WTC11 (cell line): ENCODE results near the gene ARMC9.

ENCODE experiments used
- CREB1 ChIP-seq: sonication (generic); formaldehyde crosslinking; IDR thresholded peaks from 2 replicates; pipeline ENCODE4 v1.8.0; 2023; ENCODE audit warnings: mild to moderate bottlenecking, missing genetic modification reagents
- HMGA2 ChIP-seq: fragments of 250-450 bp; sonication (Bioruptor Pico); IDR thresholded peaks from 2 replicates; pipeline ENCODE4 v1.4.0; 2021; ENCODE audit warnings: mild to moderate bottlenecking, moderate library complexity
- JUN ChIP-seq: sonication (generic); formaldehyde crosslinking; IDR thresholded peaks from 2 replicates; pipeline ENCODE4 v1.8.0; 2023; ENCODE audit warnings: mild to moderate bottlenecking, missing genetic modification reagents
- SMAD3 ChIP-seq: sonication (generic); formaldehyde crosslinking; IDR thresholded peaks from 2 replicates; pipeline ENCODE4 v1.8.0; 2022; ENCODE audit warnings: missing genetic modification reagents, mild to moderate bottlenecking, borderline replicate concordance
- TEAD1 ChIP-seq: sonication (generic); formaldehyde crosslinking; IDR thresholded peaks from 2 replicates; pipeline ENCODE4 v1.8.0; 2022; ENCODE audit warnings: mild to moderate bottlenecking, missing genetic modification reagents
- ZBTB21 ChIP-seq: sonication (generic); formaldehyde crosslinking; IDR thresholded peaks from 2 replicates; pipeline ENCODE4 v1.8.1; 2023; ENCODE audit warnings: mild to moderate bottlenecking, missing genetic modification reagents, borderline replicate concordance
- ZNF416 ChIP-seq: fragments of 250-450 bp; sonication (Bioruptor Pico); IDR thresholded peaks from 2 replicates; pipeline ENCODE4 v1.9.0; 2021; ENCODE audit warnings: mild to moderate bottlenecking, inconsistent platforms
- TF ChIP-seq, protein P1 (sequence below): fragments of 200-600 bp; IDR thresholded peaks from 2 replicates; pipeline ENCODE4 v1.8.0; 2022; ENCODE audit warnings: antibody characterized with exemption
- TF ChIP-seq, protein P2 (sequence below): sonication (generic); formaldehyde crosslinking; IDR thresholded peaks from 2 replicates; pipeline ENCODE4 v1.8.1; 2022; ENCODE audit warnings: low read depth, mild to moderate bottlenecking, moderate library complexity, missing genetic modification reagents, borderline replicate concordance
- TF ChIP-seq, protein P3 (sequence below): sonication (generic); formaldehyde crosslinking; IDR thresholded peaks from 2 replicates; pipeline ENCODE4 v1.8.0; 2022; ENCODE audit warnings: mild to moderate bottlenecking, missing genetic modification reagents

DNA sequence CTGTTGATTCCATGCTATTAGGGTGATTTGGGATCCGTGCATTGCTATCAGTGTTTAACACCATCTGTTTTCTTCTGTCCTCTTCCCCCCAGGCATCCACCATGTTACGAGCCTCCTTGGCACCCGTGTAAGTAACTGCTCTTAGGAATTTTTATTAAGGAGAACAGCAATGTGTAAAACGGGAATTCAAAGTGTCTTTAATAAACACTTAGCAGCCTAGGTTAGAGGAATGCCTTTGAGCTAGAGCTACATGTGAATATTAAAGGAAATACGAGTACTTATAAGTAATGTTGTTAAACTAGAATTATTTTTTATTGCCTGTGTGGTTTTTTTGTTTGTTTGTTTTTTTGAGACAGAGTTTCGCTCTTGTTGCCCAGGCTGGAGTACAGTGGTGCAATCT, 58.1 kb downstream of the ARMC9 start:
- TF ChIP-seq, protein P1, sequence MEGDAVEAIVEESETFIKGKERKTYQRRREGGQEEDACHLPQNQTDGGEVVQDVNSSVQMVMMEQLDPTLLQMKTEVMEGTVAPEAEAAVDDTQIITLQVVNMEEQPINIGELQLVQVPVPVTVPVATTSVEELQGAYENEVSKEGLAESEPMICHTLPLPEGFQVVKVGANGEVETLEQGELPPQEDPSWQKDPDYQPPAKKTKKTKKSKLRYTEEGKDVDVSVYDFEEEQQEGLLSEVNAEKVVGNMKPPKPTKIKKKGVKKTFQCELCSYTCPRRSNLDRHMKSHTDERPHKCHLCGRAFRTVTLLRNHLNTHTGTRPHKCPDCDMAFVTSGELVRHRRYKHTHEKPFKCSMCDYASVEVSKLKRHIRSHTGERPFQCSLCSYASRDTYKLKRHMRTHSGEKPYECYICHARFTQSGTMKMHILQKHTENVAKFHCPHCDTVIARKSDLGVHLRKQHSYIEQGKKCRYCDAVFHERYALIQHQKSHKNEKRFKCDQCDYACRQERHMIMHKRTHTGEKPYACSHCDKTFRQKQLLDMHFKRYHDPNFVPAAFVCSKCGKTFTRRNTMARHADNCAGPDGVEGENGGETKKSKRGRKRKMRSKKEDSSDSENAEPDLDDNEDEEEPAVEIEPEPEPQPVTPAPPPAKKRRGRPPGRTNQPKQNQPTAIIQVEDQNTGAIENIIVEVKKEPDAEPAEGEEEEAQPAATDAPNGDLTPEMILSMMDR = no peak
- TF ChIP-seq SMAD3 = no peak
- no peak for TF ChIP-seq JUN
- no peak for TF ChIP-seq CREB1 (CRISPR knock-in tag)
- no peak for TF ChIP-seq ZNF416 (CRISPR knock-in tag)
- TF ChIP-seq, protein P2, sequence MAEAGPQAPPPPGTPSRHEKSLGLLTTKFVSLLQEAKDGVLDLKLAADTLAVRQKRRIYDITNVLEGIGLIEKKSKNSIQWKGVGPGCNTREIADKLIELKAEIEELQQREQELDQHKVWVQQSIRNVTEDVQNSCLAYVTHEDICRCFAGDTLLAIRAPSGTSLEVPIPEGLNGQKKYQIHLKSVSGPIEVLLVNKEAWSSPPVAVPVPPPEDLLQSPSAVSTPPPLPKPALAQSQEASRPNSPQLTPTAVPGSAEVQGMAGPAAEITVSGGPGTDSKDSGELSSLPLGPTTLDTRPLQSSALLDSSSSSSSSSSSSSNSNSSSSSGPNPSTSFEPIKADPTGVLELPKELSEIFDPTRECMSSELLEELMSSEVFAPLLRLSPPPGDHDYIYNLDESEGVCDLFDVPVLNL (CRISPR knock-in tag) = no peak
- TF ChIP-seq ZBTB21 (CRISPR knock-in tag) = no peak
- no peak for TF ChIP-seq HMGA2
- TF ChIP-seq TEAD1 (CRISPR knock-in tag) = no peak
- TF ChIP-seq, protein P3, sequence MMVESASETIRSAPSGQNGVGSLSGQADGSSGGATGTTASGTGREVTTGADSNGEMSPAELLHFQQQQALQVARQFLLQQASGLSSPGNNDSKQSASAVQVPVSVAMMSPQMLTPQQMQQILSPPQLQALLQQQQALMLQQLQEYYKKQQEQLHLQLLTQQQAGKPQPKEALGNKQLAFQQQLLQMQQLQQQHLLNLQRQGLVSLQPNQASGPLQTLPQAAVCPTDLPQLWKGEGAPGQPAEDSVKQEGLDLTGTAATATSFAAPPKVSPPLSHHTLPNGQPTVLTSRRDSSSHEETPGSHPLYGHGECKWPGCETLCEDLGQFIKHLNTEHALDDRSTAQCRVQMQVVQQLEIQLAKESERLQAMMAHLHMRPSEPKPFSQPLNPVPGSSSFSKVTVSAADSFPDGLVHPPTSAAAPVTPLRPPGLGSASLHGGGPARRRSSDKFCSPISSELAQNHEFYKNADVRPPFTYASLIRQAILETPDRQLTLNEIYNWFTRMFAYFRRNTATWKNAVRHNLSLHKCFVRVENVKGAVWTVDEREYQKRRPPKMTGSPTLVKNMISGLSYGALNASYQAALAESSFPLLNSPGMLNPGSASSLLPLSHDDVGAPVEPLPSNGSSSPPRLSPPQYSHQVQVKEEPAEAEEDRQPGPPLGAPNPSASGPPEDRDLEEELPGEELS (CRISPR knock-in tag) = no peak
